ENCODE data around the gene TICAM2.

- TF ChIP-seq ATF3 (CRISPR knock-in tag; conservative IDR thresholded peaks at IDR 0.05) (no peak), STAT6 (CRISPR knock-in tag; conservative IDR thresholded peaks at IDR 0.05; ENCODE audit: low read depth) (no peak), ZBTB21 (CRISPR knock-in tag; IDR thresholded peaks at IDR 0.05; ENCODE audit: borderline replicate concordance) (no peak), CTCF (IDR thresholded peaks at IDR 0.05) (no peak), SP1 (CRISPR knock-in tag; conservative IDR thresholded peaks at IDR 0.05) (no peak), ZNF263 (CRISPR knock-in tag; IDR thresholded peaks at IDR 0.05; ENCODE audit: low read depth) (no peak), RELA (CRISPR knock-in tag; IDR thresholded peaks at IDR 0.05; ENCODE audit: borderline replicate concordance) (no peak), TEAD4 (CRISPR knock-in tag; IDR thresholded peaks at IDR 0.05) (no peak), NR2C2 (CRISPR knock-in tag; IDR thresholded peaks at IDR 0.05) (no peak), ESRRA (CRISPR knock-in tag; IDR thresholded peaks at IDR 0.05; ENCODE audit: borderline replicate concordance) (no peak), ZNF232 (CRISPR knock-in tag; IDR thresholded peaks at IDR 0.05) (no peak), MAX (CRISPR knock-in tag; IDR thresholded peaks at IDR 0.05) (no peak), TCF7 (CRISPR knock-in tag; IDR thresholded peaks at IDR 0.05; ENCODE audit: low read depth) (no peak), JUN (CRISPR knock-in tag; IDR thresholded peaks at IDR 0.05) (no peak)
These were observed 50.9 kb downstream of the TICAM2 start for GRCh38 chr5:115551415-115551814.
